Raji (cell line): ENCODE results near the gene COASY.

Experiments used
- POLR2A ChIP-seq: IDR thresholded peaks from 2 replicates; pipeline ENCODE4 v1.6.1; 2011; ENCODE audit warnings: low read depth, low read length, control low read depth; ENCODE audit not compliant: insufficient read depth

The COASY gene

DNA sequence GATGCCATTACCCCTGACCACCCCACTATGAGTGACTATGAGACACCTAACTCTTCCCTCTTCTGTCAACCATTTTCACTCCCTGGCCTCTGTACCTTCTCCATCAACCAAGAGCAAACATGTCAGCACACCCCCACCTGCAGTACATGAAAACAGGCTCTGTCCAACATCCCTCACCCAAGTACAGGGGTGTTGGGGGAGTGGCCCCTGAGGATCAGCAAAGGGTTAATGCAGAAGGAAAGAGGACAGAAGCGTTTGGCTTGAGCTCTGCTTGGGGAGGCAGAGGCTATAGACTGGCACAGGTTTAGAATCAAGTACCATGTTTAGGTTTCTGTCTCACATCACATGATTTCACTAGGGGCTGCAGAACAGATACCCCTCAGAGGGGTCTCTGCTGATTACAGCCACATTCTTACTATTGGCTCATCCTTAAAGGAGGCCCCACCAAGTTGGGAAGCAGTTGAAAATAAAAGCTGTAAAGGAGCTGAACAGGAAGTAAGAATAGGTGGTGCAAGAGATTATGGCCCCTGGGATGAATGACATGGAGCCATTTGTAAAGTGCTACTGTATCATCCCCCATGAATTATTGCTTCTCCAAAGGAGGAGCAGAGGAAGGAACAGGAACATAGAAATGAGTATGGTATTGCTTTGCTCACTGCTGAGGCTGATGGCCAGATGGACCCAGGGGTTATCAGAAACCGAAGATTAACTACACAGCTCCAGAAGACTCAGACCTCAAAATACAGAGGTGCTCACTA is 18.0 kb downstream of the COASY start:
- TF ChIP-seq POLR2A, result no peak

GRCh38 chr17:42581744-42582270 is 19.9 kb downstream of the COASY start:
- TF ChIP-seq POLR2A, result no peak

GRCh38 chr17:42584880-42585279 is 22.9 kb downstream of the COASY start:
- no peak for TF ChIP-seq POLR2A

DNA sequence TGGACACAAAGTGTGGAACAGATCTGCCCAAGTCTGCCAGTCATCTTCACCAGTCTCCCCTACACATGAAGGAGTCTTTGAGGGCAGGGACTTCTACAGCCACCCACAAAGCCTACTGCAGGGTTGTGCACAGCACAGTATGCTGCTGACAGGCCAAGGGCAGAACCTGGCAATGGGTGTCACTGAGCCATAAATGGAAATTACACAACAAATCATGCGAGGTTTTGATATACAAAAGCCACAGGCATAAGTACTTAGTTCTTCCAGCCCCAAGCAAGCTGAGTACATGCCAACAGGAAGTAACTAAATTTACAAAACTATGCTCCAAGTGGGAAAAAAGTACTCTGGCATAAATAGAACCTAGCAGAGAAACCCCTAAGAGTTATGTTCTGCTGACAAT is 23.4 kb downstream of the COASY start:
- TF ChIP-seq POLR2A, result no peak

- no peak for TF ChIP-seq POLR2A
Measured at GRCh38 chr17:42586514-42587230, 24.7 kb downstream of the COASY start.

- TF ChIP-seq POLR2A, result no peak
Measured at GRCh38 chr17:42590886-42591285, 28.9 kb downstream of the COASY start.

- no peak for TF ChIP-seq POLR2A
Measured at GRCh38 chr17:42591411-42591810, 29.5 kb downstream of the COASY start.

DNA sequence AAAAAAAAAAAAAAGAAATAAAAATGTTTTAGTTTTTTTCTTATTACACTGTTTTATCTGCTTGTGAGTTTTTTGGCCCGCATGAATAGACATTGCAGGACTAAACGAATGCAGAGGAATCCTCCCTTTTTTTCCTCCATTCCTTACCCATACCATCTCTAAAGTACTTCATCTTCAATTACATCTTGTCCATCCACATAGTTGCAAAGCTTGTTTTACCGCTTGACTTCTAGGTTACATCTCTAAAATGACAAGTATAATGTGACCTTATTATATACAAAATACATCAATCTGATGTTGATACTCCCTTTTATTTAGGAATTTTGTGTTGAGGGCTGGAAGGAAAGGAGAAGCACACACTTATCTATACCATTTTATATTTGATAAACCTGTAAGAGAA is 34.4 kb downstream of the COASY start:
- TF ChIP-seq POLR2A, result no peak

- no peak for TF ChIP-seq POLR2A
Measured at GRCh38 chr17:42598905-42599304, 37.0 kb downstream of the COASY start.

DNA sequence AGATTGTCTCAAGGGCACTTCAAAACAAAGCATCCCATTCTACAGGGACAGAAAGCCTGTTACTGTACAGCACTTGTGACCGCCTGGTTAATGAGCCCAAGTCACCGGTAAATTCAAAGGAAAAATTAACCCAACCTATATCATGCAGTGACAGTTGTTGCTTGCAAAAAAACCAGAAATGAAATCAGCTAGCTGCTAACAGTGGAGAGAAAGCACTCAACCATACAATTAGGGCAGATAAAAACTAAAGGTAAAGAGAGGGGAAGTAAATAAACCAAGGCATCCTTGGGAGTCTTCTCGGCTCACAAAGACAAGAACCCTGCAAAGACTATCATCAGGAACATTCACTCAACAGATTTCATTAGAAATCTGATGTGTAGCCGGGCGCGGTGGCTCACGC is 41.4 kb downstream of the COASY start:
- TF ChIP-seq POLR2A, result no peak

GRCh38 chr17:42607769-42608168 is 45.8 kb downstream of the COASY start:
- no peak for TF ChIP-seq POLR2A

- no peak for TF ChIP-seq POLR2A
Measured at GRCh38 chr17:42608305-42609181, 46.6 kb downstream of the COASY start.

DNA sequence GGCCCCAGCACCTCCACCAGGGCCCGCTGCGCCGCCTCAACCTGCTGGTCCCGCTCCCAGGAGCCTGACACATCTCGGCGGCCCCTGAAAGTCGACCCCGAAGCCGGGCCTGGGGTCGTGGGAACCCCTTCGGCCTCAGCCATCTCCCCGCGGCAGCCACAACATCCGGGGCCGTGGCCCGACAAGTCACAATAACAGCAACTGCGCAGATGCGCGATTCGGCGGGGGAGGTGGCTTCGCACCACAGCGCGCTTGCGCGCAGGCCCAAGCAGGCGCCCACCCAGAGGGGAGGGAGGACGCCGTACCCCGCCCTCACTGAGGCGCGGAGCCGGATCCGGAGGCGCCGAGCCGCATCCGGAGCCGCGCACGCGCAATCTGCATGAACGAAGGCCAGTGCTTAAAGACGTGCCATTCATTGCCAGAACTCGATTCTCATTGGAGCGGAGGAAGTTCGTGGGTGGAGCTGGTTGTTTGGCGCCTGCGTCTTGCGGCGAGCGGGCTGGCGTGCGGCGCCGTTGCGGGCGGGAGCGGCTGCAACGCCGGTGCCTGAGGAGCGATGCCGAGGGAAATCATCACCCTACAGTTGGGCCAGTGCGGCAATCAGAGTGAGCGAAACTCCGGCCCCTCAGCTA is 47.4 kb downstream of the COASY start, which contains the start of the genes RETREG3 and TUBG1:
Gene RETREG3 (minus strand): TSS at position 193 of the 632 bp plus-strand sequence. CDS start 50 bp downstream, at position 143.
Gene TUBG1 (plus strand): TSS at position 502 of the 632 bp plus-strand sequence. CDS start 55 bp downstream, at position 557.
- TF ChIP-seq POLR2A, result peak; percentile 96

- TF ChIP-seq POLR2A, result no peak
Measured at GRCh38 chr17:42612013-42612412, 50.1 kb downstream of the COASY start.

DNA sequence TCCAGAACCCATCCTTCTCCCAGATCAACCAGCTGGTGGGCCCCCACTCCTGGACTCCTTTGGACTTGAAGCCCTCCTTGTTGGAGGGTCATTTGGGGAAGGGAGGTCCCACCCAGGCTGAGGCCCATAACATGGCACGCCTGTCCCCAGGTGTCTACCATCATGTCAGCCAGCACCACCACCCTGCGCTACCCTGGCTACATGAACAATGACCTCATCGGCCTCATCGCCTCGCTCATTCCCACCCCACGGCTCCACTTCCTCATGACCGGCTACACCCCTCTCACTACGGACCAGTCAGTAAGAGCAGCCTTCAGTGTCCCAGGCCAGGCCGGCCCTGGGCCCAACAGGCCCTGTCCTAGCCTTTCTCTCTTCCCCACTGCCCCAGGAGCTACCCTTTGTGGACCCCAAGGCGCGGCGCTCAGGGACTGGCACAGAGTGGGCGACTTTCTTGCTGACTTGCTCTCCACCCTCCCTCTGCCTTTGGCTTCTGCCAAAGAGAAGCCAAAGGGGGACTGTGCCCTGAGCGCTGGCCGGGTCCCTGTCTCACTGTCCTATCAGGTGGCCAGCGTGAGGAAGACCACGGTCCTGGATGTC is 51.8 kb downstream of the COASY start:
- TF ChIP-seq POLR2A, result no peak
